Measurements from ENCODE around the gene ARHGAP45.
A peak's percentile ranks its signal among the peaks of the same experiment; 100 is the strongest.
"Not testable (repeated sequence)": the region's sequence is repeated elsewhere in the genome, so short reads cannot be mapped to it uniquely, and the experiment has no call there.

ARHGAP45 gene

DNA sequence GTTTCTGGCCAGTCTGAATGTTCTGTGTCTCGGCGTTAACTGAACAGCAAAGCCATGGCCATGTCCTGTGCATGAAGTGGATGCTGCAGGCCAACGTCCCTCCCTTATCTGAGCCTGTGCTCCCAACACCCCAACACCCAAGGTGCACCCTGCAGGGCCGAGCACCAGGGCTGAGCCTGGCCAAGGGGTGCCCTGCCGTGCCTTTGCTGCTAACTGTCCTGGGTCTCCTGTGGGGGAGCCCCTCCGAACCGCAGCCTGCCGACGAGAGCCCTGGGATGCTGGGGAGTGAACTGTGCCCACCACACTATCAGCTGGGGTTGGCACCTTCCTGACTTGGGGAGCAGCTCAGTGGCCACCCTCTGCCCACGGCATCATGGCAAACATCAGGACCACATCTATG is 54.4 kb downstream of the ARHGAP45 start:
- no peak for DNase-seq

DNA sequence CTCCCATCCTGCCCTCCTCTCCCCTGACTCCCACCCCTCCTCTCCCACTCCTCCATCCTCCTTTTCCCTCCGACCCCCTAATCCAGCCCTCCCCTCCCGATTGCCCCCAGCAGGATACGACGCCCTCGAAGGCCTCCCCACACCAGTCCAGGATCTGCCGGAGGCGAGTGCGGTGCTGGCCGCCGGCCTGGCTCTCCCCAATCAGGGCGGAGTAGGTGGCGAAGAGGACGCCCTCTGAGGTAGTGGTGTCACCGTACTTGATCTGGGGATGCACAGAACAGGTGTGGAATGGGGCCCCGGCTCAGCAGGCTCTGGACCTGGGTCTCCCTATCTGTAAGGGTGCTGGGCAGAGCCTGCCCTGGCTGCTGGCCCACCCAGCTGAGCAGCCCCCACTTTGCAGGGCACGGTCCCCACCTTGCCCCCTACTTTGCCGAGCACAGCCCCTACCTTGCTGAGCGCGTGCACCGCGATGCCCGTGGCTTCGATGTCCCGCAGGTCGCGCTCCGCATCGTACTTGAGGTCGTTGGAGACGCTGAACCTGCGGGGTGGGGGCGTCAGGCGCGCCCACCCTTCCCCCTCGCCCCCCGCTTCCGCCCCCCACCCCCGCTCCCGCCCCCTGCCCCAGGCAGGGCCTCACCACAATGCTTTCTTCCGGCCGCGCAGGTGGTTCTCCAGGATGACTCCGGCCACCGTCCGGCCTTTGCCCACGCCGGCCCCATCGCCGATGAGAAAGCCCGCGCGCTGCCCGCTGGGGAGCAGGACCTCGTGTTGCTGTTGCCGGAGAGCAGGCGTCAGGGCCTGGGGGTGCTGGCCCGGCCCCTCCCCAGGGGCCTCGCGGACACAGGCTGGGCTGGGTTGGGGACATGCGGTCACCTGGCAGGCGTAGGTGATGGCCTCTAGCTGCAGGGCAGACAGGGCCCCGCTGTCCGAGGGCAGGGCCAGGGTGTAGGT is 55.3 kb downstream of the ARHGAP45 start:
- no peak for DNase-seq

DNA sequence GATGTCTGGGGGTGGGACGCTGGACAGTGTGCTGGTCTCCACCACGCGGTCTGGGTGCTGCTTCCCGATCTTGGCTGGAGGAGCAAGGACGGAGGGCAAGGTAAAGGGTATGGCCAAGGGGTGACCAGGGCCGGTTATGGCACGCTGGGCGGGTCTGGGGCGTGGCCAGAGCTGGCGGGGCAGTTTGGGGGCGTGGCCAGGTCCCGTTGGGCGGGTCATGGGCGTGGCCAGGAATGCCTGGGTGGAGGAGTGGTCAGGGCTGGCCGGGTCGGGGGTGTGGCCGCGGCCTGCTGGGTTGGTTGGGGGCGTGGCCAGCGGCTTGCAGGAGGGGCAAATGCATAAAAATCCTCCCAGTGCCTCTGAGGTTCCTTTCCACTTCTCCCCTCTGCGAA is 56.0 kb downstream of the ARHGAP45 start:
- peak; percentile 59 for DNase-seq

DNA sequence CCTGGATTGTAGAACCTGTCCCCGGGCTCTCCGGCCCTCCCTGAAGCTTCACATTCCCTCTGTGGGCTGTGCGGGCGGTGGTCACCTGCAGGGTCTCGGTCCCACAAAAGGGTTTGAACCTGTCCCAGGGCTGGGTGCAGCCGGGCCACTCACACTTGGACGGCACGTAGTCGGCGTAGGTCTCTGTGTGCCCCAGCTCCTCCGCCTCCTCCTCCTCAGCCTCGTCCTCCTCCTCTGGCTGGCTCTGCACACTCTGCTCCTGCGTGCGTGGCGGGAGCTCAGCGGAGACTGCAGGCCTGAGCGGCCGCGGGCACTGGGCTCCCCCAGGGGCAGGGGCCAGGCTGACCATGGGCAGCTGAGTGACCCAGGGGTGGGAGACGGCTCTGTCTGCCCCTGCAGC is 56.4 kb downstream of the ARHGAP45 start:
- no peak for DNase-seq

DNA sequence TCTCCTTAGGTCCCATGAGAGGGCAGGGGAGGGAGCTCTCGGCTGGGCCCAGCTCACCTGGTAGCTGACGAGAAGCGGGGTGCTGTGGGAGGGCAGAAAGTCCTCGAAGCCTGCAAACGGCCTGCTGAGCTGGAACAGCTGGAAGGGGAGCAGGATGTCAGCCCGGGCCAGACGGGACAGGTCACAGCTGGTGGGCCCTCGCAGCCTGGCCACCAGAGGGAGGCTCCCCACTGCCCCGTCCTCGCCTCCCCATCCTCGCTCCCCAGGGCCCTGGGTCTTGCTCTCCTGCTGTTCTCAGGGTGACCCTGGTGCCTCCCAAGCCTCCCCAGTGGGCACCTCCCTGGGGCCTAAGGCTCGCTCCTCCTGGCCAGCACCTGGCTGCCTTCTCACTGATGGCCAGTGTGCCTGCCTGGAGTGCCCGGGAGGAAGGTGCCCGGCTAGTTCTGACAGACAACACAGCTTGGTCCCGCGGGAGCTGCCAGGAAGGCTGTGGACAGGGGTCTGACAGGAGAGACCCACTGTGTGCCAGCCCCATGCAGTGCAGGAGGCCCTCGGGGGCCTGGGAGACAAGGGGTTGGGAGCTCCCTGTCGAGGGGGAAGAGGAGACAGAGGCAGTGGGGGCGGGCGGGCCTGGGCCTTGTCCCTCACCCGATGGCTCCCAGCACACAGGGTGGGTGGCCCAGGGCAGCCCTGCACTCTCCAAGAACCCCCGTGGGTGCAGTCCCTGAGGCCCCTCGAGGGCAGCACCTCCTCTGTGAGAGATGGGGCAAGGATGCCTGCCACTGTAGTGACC is 57.1 kb downstream of the ARHGAP45 start:
- no peak for DNase-seq

DNA sequence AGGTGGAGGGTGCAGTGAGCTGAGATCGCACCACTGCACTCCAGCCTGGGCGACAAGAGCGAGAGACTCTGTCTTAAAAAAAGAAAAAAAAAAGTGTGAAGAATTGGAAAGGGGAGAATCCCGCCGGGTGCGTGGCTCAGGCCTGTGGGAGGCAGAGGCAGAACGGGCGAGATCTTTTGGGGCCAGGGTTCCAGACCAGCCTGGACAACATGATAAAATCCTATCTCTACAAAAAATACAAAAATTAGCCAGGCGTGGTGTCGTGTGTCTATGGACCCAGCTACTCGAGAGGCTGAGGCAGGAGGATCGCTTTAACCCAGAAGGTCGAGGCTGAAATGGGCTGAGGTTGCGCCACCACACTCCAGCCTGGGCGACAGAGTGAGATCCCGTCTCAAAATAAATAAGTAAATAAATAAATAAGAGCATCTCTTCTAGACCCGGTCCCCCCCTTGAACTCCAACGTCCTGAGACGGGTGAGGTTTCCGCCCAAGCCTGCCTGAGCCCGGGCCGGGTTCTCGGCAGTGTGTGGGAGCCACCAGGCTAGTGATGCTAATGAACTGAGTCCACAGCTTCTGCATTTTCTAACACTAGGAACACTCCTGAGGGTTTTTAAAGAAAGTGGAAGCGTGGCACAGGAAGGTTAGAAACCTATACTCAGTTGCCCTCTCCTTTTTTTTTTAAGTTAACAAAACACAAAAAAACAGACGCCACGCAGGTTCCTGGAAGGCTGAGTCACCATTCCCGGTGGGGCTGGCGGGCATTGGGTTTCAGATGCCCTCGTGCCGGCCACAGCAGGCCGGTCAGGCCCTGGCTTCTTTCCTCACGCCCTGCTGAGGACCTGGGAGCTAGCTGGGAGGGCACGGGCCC is 58.9 kb downstream of the ARHGAP45 start:
- no peak for DNase-seq

DNA sequence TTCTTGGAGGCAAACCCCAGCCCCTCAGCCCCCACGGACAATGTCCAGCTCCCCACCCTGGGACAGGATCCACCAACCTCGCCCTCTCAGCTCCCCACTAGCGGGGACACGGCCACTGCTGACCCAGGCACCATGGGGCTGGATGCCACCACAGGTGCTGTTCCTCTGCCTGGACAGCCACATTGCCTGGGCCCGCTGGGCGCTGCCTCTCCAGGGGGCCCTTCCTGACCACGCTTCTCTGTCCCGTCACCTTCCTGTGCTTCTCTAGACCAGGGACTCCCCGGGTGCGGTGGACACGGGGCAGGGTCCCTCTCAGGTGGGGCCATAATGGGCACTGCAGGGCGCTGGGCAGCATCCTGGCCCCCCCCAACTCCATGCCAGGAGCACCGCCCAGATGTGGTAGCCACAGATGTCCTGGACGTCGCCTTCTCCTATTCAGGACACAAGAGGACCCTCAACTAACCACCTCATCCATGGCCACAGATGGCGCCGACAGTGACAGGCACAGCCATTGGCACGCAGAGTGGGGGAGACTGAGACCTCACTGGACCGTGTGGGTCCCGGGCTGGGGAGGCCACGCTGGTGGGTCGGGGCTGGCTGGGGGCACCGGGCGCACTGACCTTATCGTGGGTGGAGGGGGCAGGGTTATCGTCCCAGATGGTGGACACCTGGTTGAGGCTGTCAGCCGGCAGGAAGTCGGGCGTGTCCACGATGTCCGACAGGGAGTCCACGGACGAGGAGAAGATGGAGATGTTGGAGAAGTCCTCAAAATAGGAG is 60.2 kb downstream of the ARHGAP45 start:
- DNase-seq, result no peak

DNA sequence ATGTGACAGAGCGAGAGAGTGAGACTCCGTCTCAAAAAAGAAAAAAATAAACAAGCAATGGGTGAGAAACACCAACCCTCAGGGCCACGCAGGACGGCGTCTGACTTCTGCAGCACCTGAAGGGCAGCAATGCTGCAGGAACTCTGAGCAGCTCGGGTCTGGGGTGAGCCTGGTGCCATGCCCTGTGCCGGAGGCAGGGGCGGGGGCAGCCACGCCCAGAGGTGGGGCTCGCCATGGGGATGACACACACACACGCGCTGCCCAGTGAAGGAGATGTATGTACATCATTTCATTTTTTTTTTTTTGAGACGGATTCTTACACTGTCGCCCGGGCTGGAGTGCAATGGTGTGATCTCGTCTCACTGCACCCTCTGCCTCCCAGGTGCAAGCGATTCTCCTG is 61.1 kb downstream of the ARHGAP45 start:
- no peak for DNase-seq

DNA sequence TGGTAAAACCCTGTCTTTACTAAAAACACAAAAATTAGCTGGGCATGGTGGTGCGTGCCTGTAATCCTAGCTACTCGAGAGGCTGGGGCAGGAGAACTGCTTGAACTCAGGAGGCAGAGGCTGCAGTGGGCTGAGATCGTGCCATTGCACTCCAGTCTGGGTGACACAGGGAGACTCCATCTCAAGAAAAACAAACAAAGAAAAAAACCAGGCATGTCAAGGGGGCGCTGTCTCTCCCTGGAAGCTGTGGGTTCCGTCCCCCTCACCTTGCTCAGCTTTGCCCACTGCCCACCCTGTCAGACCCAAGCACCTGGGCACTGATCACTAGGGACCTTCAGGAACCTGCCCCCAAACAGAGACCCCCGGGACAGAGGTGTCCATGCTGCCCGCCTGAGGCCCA is 62.1 kb downstream of the ARHGAP45 start:
- DNase-seq, result not testable (repeated sequence)

DNA sequence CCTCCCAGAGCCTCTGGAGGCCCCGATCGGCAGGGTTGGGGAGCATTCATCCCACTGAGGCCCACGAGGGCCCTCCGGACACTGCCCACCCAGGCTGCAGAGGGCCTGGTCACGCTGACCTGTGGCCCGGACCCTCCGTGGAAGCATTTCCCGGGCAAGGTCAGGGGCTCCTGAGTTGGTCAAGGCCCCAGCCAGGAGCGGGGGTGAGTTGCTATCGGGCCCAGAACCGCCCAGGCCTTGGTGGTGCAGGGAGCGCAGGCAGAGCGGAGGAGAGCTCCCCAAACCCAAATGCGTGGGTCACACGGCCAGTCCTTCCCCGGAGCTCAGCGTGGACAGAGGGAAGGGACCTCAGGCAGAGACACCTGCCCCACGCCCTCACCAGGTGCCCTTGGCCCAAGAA is 62.6 kb downstream of the ARHGAP45 start:
- no peak for DNase-seq

DNA sequence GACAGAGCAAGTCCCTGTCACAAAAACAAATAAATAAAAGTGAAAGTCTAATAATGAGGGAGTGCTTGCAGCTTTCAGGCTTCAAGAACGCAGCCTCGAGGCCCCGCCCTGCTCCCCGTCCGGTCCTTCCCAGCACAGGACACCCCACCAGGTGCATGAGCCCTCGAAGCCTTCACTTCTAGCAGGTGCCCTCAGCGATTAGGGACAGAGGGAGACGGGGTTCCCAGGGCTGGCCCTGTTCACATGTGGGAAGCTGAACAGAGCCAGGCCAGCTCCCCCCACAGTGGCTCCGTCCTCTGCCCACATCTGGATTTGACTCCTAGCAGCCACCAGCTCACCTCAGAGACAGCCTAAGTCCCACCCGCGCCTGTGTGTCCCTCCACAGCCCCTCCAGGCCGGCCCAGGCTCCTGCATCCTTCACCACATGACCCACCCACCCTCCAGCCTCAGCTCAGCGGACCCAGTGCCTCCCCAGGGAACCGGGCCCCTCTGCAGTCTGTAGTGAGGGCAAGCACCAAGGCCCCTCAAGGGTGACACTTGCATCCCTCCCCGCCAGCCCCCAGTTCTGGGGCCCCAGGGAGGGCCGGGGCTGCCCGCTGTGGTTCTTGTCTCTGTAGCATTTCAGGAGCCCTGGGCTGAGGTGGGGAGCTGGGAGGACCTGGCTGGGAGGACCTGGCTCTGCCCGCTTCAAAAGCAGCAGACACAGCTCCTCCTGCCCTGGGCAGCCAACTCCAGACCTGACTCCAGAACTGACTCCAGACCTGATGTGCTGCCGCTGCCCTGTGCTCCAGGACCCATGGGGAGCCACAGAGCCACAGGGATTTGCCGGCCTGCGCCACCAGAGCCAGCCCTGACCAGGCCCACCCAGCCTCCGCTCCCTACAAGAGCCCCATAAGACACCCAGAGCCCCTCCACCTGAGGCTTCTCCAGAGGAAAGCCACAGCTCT is 64.1 kb downstream of the ARHGAP45 start:
- DNase-seq, result no peak

DNA sequence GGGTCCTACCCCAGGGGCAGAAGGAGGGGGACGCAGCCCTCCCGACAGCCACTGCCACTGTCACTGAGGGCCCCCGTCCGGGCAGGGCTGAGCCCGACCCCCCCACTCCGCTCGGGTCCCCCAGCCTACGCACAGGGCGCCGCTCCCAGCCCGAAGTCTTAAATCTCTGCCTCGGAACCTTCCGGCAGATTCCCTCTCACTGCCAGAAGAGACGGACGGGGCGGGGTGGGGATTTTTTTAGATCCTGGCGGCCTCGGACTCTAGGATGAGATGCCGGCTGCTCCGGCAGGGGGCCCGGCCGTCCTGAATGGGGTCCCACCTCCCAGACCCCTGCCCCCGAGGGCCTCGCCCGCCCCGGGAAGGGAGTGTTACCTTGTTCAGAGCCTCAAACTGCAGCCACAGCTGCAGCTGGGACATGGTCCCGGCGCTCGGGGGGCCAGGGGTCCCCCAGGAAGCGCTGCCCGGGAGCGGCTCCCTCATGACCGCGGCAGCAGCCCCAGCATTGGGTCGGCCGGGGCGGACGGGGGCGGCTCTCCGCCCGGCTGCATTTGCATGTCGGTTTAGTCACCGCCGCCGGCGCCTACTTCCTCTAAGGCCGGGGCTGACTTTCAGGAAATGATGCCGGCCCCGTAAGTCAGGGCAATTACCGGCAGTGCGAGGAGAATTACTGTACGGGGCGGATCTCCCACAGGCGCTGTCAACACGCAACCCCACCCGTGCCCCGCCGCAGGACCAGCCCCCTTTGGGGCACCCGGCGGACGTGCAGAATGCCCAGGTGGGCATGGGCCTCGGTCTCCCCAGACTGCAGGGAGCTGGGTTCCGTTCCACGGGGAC is 65.0 kb downstream of the ARHGAP45 start:
- no peak for DNase-seq

DNA sequence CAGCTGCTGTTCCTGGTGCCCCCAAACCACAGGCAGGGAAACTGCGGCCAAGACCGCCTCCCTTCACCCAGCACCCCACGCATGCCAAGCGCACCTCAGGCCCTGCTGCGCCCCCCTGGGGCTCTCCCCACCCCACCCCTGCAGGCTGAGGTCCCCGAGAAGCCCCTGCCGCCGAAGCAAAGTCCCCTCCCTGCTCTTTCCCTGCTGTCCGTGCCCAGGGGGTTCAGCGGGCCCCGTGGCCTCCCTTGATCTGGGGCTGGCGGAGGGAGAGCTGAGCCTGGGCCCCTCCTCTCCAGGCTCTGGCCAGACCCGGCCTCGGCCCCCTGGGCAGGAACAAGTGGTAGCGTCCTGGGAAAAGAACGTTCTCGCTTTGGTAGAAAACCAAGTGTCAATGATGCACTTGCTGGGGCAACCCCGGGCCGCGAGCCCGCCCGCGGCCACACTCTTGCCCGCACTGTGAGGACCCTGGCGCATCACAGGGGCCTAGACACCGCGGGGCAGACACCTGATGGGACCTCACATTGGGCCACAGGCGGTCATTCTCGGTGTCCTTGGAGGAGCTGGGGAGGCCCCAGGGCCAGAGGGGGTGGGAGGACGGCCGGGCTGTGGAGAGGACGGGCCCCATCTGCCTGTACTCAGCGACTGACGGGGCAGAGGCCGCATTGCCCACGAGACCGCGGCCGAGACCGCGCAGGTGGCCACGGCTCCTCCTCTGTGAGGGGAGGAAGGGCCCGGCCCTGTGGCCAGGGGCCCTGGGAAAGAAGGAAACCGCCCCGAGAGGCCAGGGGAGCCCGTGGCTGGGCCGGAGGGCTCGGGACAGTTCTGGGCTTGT is 65.8 kb downstream of the ARHGAP45 start:
- no peak for DNase-seq

DNA sequence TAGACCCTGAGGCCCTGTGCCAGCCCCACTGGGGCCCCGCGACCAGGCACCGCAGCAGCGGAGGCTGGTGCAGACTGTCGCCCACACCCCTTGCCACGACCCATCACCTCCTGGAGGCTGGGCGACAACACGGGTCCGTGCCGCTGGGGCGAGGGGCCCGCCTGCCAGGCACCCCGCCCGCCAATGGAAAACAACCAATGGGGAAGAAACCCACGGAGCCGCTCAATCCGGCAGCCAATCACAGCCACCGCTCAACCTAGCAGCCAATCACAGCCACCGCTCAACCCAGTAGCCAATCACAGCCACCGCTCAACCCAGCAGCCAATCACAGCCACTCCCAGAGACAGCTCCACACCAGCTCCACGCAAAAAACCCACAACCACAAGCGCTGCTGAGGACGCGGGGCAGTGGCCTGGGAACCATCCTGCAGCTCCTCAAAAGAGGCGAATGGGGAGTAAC is 66.5 kb downstream of the ARHGAP45 start:
- no peak for DNase-seq

DNA sequence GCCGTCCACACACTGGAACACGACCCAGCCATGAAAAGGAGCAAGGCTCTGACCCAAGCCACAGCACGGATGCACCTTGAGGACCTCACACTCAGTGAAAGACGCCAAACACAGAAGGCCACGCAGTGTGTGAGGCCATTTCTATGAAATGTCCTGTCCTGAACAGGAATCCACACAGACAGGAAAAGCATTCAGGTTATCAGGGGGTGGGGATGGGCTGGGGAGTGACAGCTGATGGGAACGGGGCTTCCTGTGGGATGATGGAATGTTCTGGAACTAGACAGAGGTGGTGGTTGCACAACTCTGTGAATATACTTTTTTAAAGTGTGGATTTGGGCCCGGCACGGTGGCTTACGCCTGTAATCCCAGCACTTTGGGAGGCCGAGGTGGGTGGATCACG is 67.5 kb downstream of the ARHGAP45 start:
- DNase-seq, result no peak

DNA sequence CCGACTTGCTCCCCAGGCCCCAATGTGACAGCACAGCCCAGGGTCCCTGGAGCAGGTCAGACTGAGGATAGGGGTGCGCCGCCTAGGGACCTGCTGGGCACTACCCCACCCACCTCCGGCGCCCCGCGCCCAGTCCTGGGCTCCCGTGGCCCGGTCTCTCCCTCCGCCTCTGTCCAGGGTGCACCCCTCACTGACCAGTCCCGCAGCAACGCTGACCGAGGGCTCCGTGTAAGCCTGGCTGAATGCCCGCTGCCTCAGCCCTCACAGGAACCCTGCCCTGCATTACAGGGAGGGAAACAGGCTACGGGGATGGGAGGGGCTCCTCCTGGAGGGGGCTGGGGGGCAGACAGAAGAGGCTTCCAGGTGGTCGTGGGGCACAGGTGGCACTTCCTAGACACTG is 68.5 kb downstream of the ARHGAP45 start:
- DNase-seq, result no peak

DNA sequence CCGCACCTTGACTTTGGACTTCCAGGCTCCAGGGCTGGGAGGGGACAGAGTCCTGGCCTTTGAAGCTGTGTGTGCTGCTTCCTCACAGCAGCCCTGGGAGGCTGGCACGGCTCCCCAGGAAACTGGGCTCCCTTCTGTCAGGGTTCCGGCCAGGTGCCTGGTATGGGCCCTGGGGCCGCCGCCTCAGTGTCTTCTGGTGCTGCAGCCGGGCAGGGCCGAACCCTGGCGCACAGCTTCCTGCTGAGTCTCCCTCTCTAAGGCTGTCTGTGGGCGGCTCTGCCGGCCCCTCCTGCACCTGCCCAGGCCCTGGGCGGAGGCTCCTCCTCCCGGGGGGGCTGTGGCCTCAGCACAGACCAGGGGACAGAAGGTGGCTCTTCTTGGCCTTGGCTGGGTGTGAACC is 69.2 kb downstream of the ARHGAP45 start:
- DNase-seq, result no peak
